ENCODE measurements around the gene LDLRAD4.

Gene LDLRAD4

GRCh38 chr18:13382366-13382953 lies 163.9 kb downstream of the LDLRAD4 start:
- intact Hi-C loops (cut with DNase I): no loop called here
- peak in 8 of 42 donors; percentile 6 to 34 (median 20) for DNase-seq

- DNase-seq: peak in 10 of 42 donors; percentile 3 to 44 (median 18)
- intact Hi-C loops (cut with DNase I): no loop called here
Measured at GRCh38 chr18:13382954-13383827, 164.6 kb downstream of the LDLRAD4 start.

- DNase-seq: no peak
- intact Hi-C loops (cut with DNase I): no loop called here
Measured at GRCh38 chr18:13386891-13387801, 168.6 kb downstream of the LDLRAD4 start.

GRCh38 chr18:13387855-13388548 lies 169.4 kb downstream of the LDLRAD4 start:
- intact Hi-C loops (cut with DNase I): no loop called here
- DNase-seq: peak in 3 of 42 donors; percentile 13 to 15 (median 14)

GRCh38 chr18:13388586-13389490 lies 170.3 kb downstream of the LDLRAD4 start:
- intact Hi-C loops (cut with DNase I): no loop called here
- DNase-seq: peak in 5 of 42 donors; percentile 7 to 29 (median 12)

GRCh38 chr18:13389491-13390131 lies 171.1 kb downstream of the LDLRAD4 start:
- intact Hi-C loops (cut with DNase I): no loop called here
- DNase-seq: peak in 4 of 42 donors; percentile 1 to 38 (median 16)

GRCh38 chr18:13390196-13390595 lies 171.6 kb downstream of the LDLRAD4 start:
- intact Hi-C loops (cut with DNase I): no loop called here

GRCh38 chr18:13390711-13391110 lies 172.2 kb downstream of the LDLRAD4 start:
- intact Hi-C loops (cut with DNase I): no loop called here
- peak in 5 of 42 donors; percentile 6 to 36 (median 16) for DNase-seq

More at GRCh38 chr18:13390196-13390595, 171.6 kb downstream of the LDLRAD4 start:
- DNase-seq: peak in 5 of 42 donors; percentile 10 to 46 (median 23)

GRCh38 chr18:13392029-13392750 lies 173.6 kb downstream of the LDLRAD4 start:
- intact Hi-C loops (cut with DNase I): no loop called here

GRCh38 chr18:13392899-13393298 lies 174.3 kb downstream of the LDLRAD4 start:
- DNase-seq: peak in 4 of 42 donors; percentile 8 to 37 (median 28)
- intact Hi-C loops (cut with DNase I): no loop called here

More at GRCh38 chr18:13392029-13392750, 173.6 kb downstream of the LDLRAD4 start:
- DNase-seq: peak in 11 of 42 donors; percentile 40 to 81 (median 59)

- DNase-seq: peak in 4 of 42 donors; percentile 12 to 34 (median 15)
Measured at GRCh38 chr18:13393338-13393737, 174.8 kb downstream of the LDLRAD4 start.

GRCh38 chr18:13394801-13395200 lies 176.2 kb downstream of the LDLRAD4 start:
- intact Hi-C loops (cut with DNase I): no loop called here
- peak in 1 of 42 donors; percentile 11 for DNase-seq

More at GRCh38 chr18:13393338-13393737, 174.8 kb downstream of the LDLRAD4 start:
- intact Hi-C loops (cut with DNase I): no loop called here

- intact Hi-C loops (cut with DNase I): no loop called here
- peak in 1 of 42 donors; percentile 6 for DNase-seq
Measured at GRCh38 chr18:13395577-13395976, 177.0 kb downstream of the LDLRAD4 start.

- intact Hi-C loops (cut with DNase I): no loop called here
Measured at GRCh38 chr18:13397504-13398163, 179.1 kb downstream of the LDLRAD4 start.

GRCh38 chr18:13398631-13399030 lies 180.1 kb downstream of the LDLRAD4 start:
- intact Hi-C loops (cut with DNase I): no loop called here
- DNase-seq: peak in 1 of 42 donors; percentile 6

More at GRCh38 chr18:13397504-13398163, 179.1 kb downstream of the LDLRAD4 start:
- DNase-seq: peak in 2 of 42 donors; percentile 38 to 57
